H1 (cell line): Measurements from ENCODE around the gene ZNF620. TPM values are rescaled to one million over a fixed set of nuclear protein-coding genes. Genes with fewer than 3 reads are reported as not detected.

Source experiments
- ASH2L ChIP-seq: fragments of 200-600, 300-600 bp; sonication (generic); IDR thresholded peaks from one replicate; pipeline ENCODE4 v1.7.1; 2017; ENCODE audit warnings: low read length
- BCL11A ChIP-seq, 2 experiments: IDR thresholded peaks; one replicate each; pipeline ENCODE4 v1.6.1; 2011; ENCODE audit warnings: low read depth in 2 of 2, low read length in 2 of 2, mild to moderate bottlenecking in 2 of 2
- CBX5 ChIP-seq: fragments of 300-800, 300-1000 bp; sonication (generic); IDR thresholded peaks from 2 replicates; pipeline ENCODE4 v1.7.1; 2016; ENCODE audit warnings: antibody characterized with exemption, low read length, low read depth
- FOSL1 ChIP-seq: IDR thresholded peaks from 2 replicates; pipeline ENCODE4 v1.6.1; 2011; ENCODE audit warnings: mild to moderate bottlenecking, low read depth, low read length, moderate library complexity; ENCODE audit not compliant: insufficient read depth
- KDM5A ChIP-seq: fragments of 200-600 bp; IDR thresholded peaks from 2 replicates; pipeline ENCODE4 v1.7.1; 2012; ENCODE audit warnings: mild to moderate bottlenecking, low read length, inconsistent platforms, mixed read lengths
- NANOG ChIP-seq: IDR thresholded peaks from 2 replicates; pipeline ENCODE4 v1.6.1; 2011; ENCODE audit warnings: low read length, low read depth, mild to moderate bottlenecking, inconsistent platforms; ENCODE audit not compliant: insufficient read depth, poor library complexity, severe bottlenecking
- SIN3A ChIP-seq, 2 experiments: IDR thresholded peaks in 1 of 2; conservative IDR thresholded peaks in 1 of 2; 2 replicates each; pipeline ENCODE4 v1.6.1; 2011 to 2012; ENCODE audit warnings: low read length in 2 of 2, improper control_type of control experiment in 1 of 2, low read depth in 1 of 2, mild to moderate bottlenecking in 1 of 2
- SP2 ChIP-seq: IDR thresholded peaks from 2 replicates; pipeline ENCODE4 v1.6.1; 2012; ENCODE audit warnings: mild to moderate bottlenecking, low read length, inconsistent platforms
- SP4 ChIP-seq: IDR thresholded peaks from 2 replicates; pipeline ENCODE4 v1.6.1; 2012; ENCODE audit warnings: low read length, inconsistent platforms
- SRF ChIP-seq: IDR thresholded peaks from 2 replicates; pipeline ENCODE4 v1.6.1; 2011; ENCODE audit warnings: mild to moderate bottlenecking, low read depth, low read length, moderate library complexity
- TAF1 ChIP-seq: IDR thresholded peaks from 2 replicates; pipeline ENCODE4 v1.6.1; 2011; ENCODE audit warnings: mild to moderate bottlenecking, low read depth, low read length
- TAF7 ChIP-seq: optimal IDR thresholded peaks from 2 replicates; pipeline ENCODE3; 2011; ENCODE audit warnings: low read depth, mild to moderate bottlenecking, inconsistent platforms, low read length, moderate library complexity, borderline replicate concordance
- TBP ChIP-seq: IDR thresholded peaks from 2 replicates; pipeline ENCODE4 v1.6.1; 2011; ENCODE audit warnings: low read depth, low read length, improper control_type of control experiment
- polyA plus RNA-seq, 7 experiments: library from polyadenylated mRNA; depleted of rRNA in 3 of 7; stranded (reverse) in 5 of 7; unstranded in 2 of 7; fragments of >200 nt in 5 of 7; fragments of 200-250 nt in 2 of 7; gene quantifications; 1 replicate in 5 of 7; 2 replicates in 1 of 7; 4 replicates in 1 of 7; pipeline versions ENCODE4 v1.2.1 to v1.2.3, GENCODE V29; 2011 to 2013; ENCODE audit warnings: missing spikeins in 2 of 7, mixed read lengths in 2 of 7
- total RNA-seq: library from RNA; stranded (reverse); fragmentation: NEBNext Ultra II Directional; extraction: Animal tissue kit (Norgen Biotek cat#: 25700); gene quantifications from 2 replicates; pipeline ENCODE4 v1.2.1, GENCODE V29; 2021

The ZNF620 gene
- total and polyA plus RNA-seq, 2 of the 8 experiments (the other 6 are each of a cell fraction or from before 2014, with no cell fraction given): 5.1 to 20.2 TPM

GRCh38 chr3:40476478-40477470, 29.1 kb upstream of the ZNF620 start, which contains the start of gene ZNF619 (continued):
- TF ChIP-seq CBX5 (no peak), SP2 (peak; percentile 78), TAF7 (peak; percentile 45), TBP (peak; percentile 72), ASH2L (no peak), FOSL1 (no peak), SP4 (no peak), NANOG (no peak), TAF1 (peak; percentile 79), SRF (no peak), BCL11A (IDR thresholded peaks at IDR 0.05; ENCODE audit: low read depth in 2 of 2, low read length in 2 of 2) (no peak), KDM5A (no peak), SIN3A (conservative IDR thresholded peaks at IDR 0.05 in 1 of 2, IDR thresholded peaks at IDR 0.05 in 1 of 2; ENCODE audit: low read depth in 1 of 2, low read length in 2 of 2) (peak; percentile 60 to 63; a peak in 1 of 4 replicates)
